HepG2 (cell line): ENCODE measurements around the gene IQCE. TPM values are rescaled to one million over a fixed set of nuclear protein-coding genes. Genes with fewer than 3 reads are reported as not detected.

ENCODE experiments used
- ATAC-seq: fragments of 200-7000 bp; cut with Tn5 transposase; 3 replicates; pipeline ENCODE4 v1.9.1; 2020; ENCODE audit warnings: mild to moderate bottlenecking, moderate library complexity
- BruUV-seq: library from RNA; stranded (reverse); fragments of 400-500 nt; replicated peaks from 2 replicates; lab custom pipeline; 2021; lab: Mats Ljungman, UMichigan
- CTCF ChIA-PET: fragments of 300-600 bp; formaldehyde crosslinking; extraction: SDS; loops from one replicate; lab custom pipeline; 2021; ENCODE audit warnings: low total read pairs, inconsistent platforms, low intra/inter-chr PET ratio; lab: Yijun Ruan, JAX
- POLR2A ChIA-PET: fragments of 350-600 bp; sonication (Branson Sonifier 250); formaldehyde crosslinking; loops from one replicate; lab custom pipeline; 2020; ENCODE audit warnings: antibody characterized with exemption, inconsistent platforms; lab: Yijun Ruan, JAX
- DNase-seq: peaks from one replicate; pipeline ENCODE4 v3.0.0-alpha.2; 2015; ENCODE audit warnings: low spot score
- FAIRE-seq: peaks from 3 replicates; lab custom pipeline; 2011; peaks lifted over from hg19 to GRCh38; lab: Jason Lieb, UNC
- H2AFZ ChIP-seq: one replicate; pipeline ENCODE4 v1.6.1; 2011; ENCODE audit warnings: low read length, inconsistent platforms
- H3K27ac ChIP-seq: fragments of 300-600 bp; 3 replicates; pipeline ENCODE4 v1.8.0; 2011; ENCODE audit warnings: mixed run types, mild to moderate bottlenecking, mixed read lengths, low read length, inconsistent platforms; ENCODE audit not compliant: insufficient read depth; ENCODE audit errors: extremely low read length
- H3K27me3 ChIP-seq, 2 experiments: fragments of 200-600 bp in 1 of 2; 2 replicates in 1 of 2; 3 replicates in 1 of 2; pipeline versions ENCODE4 v1.6.0 to v1.8.0; 2011; ENCODE audit warnings: low read length in 2 of 2, mild to moderate bottlenecking in 2 of 2, moderate library complexity in 2 of 2, inconsistent platforms in 1 of 2; ENCODE audit not compliant: insufficient read depth in 2 of 2, control insufficient read depth in 1 of 2
- H3K36me3 ChIP-seq, 2 experiments: fragments of 200-600 bp in 1 of 2; replicated peaks in 1 of 2; 2 replicates in 1 of 2; 3 replicates in 1 of 2; pipeline versions ENCODE4 v1.5.1 to v1.8.0; 2011; ENCODE audit warnings: low read length in 2 of 2, inconsistent platforms in 1 of 2; ENCODE audit not compliant: insufficient read depth in 2 of 2, control insufficient read depth in 1 of 2
- H3K4me1 ChIP-seq: 2 replicates; pipeline ENCODE4 v1.5.1; 2012; ENCODE audit warnings: low read length, inconsistent platforms; ENCODE audit not compliant: insufficient read depth
- H3K4me2 ChIP-seq: 2 replicates; pipeline ENCODE4 v1.6.0; 2011; ENCODE audit warnings: low read depth, low read length, inconsistent platforms
- H3K4me3 ChIP-seq, 3 experiments: fragments of 200-600 bp in 1 of 3; sonication (generic), shearing (Covaris generic) in 1 of 3; replicated peaks in 1 of 3; 2 replicates each; pipeline ENCODE4 v1.5.1; 2011 to 2016; ENCODE audit warnings: low read length in 3 of 3, inconsistent platforms in 2 of 3, low read depth in 2 of 3, mild to moderate bottlenecking in 2 of 3, control low read depth in 1 of 3, mixed read lengths in 1 of 3; ENCODE audit not compliant: insufficient read depth in 1 of 3
- H3K79me2 ChIP-seq: one replicate; pipeline ENCODE4 v1.6.1; 2011; ENCODE audit warnings: low read length, inconsistent platforms; ENCODE audit not compliant: insufficient read depth
- H3K9ac ChIP-seq: 2 replicates; pipeline ENCODE4 v1.6.0; 2011; ENCODE audit warnings: mild to moderate bottlenecking, low read depth, low read length, inconsistent platforms; ENCODE audit not compliant: insufficient read depth
- H3K9me3 ChIP-seq: 2 replicates; pipeline ENCODE4 v1.5.1; 2012; ENCODE audit warnings: mild to moderate bottlenecking, low read length
- H4K20me1 ChIP-seq: 2 replicates; pipeline ENCODE4 v1.6.0; 2011; ENCODE audit warnings: inconsistent platforms, mild to moderate bottlenecking, low read length, moderate library complexity; ENCODE audit not compliant: insufficient read depth
- HNRNPK ChIP-seq: fragments of 200-400 bp; formaldehyde crosslinking; IDR thresholded peaks from 2 replicates; pipeline ENCODE4 v1.6.1; 2018; ENCODE audit warnings: low read length, low read depth, moderate library complexity, mild to moderate bottlenecking; ENCODE audit not compliant: poor library complexity, severe bottlenecking
- ZMYM4 ChIP-seq: sonication (generic); formaldehyde crosslinking; IDR thresholded peaks from 2 replicates; pipeline ENCODE4 v1.8.1; 2023; ENCODE audit warnings: mild to moderate bottlenecking, missing genetic modification reagents
- ZNF670 ChIP-seq: sonication (generic); formaldehyde crosslinking; IDR thresholded peaks from 2 replicates; pipeline ENCODE4 v1.8.0; 2022; ENCODE audit warnings: mild to moderate bottlenecking, missing genetic modification reagents, borderline replicate concordance
- ZNF772 ChIP-seq: sonication (generic); formaldehyde crosslinking; IDR thresholded peaks from 2 replicates; pipeline ENCODE4 v1.5.0; 2020; ENCODE audit warnings: mild to moderate bottlenecking, missing genetic modification reagents
- WGBS: methylation state at CpG from one replicate; pipeline ENCODE4 v1.1.6; 2017; ENCODE audit warnings: low lambda C conversion rate; 5-methylcytosine and 5-hydroxymethylcytosine counted together
- in situ Hi-C: cut with HindIII; loops from 2 replicates; pipeline ENCODE4 v1.10.0; 2017; ENCODE audit warnings: low pct_unique_long_range_greater_than_20kb; ENCODE audit not compliant: extremely low pct_ligation_motif_present
- intact Hi-C: fragments of 100-400 bp; cut with micrococcal nuclease; formaldehyde crosslinking; loops from one replicate; pipeline ENCODE4 v1.10.0; 2022; ENCODE audit not compliant: unreplicated experiment
- polyA plus RNA-seq, 8 experiments: library from polyadenylated mRNA; depleted of rRNA in 3 of 8; stranded (reverse) in 7 of 8; unstranded in 1 of 8; fragments of >200 nt; fragmentation: Illumina TruSeq in 4 of 8; extraction: Trizol in 4 of 8; gene quantifications; 2 replicates each; pipeline versions ENCODE4 v1.2.1 to v1.2.3, GENCODE V29; 2011 to 2016; ENCODE audit warnings: low read depth in 4 of 8, missing spikeins in 1 of 8, mixed read lengths in 1 of 8; ENCODE audit not compliant: insufficient read depth in 1 of 8
- total RNA-seq, 5 experiments: library from RNA; depleted of rRNA; stranded (reverse); fragments of >200 nt; fragmentation: Illumina TruSeq; extraction: Trizol; gene quantifications; 2 replicates each; pipeline ENCODE4 v1.2.3, GENCODE V29; 2016; ENCODE audit warnings: low read depth in 1 of 5
- TF ChIP-seq, protein P1 (sequence below): sonication (generic); formaldehyde crosslinking; IDR thresholded peaks from 2 replicates; pipeline ENCODE4 v1.4.0; 2020; ENCODE audit warnings: mild to moderate bottlenecking, low read depth, missing genetic modification reagents
- TF ChIP-seq, protein P2 (sequence below): sonication (generic); formaldehyde crosslinking; IDR thresholded peaks from 2 replicates; pipeline ENCODE4 v1.5.0; 2020; ENCODE audit warnings: missing genetic modification reagents, mild to moderate bottlenecking, borderline replicate concordance
- TF ChIP-seq, protein P3 (sequence below): IDR thresholded peaks from 2 replicates; pipeline ENCODE4 v1.6.1; 2016; ENCODE audit warnings: low read depth, control low read depth
- TF ChIP-seq, protein P4 (sequence below): sonication (generic); formaldehyde crosslinking; IDR thresholded peaks from 2 replicates; pipeline ENCODE4 v1.8.1; 2023; ENCODE audit warnings: mild to moderate bottlenecking, missing genetic modification reagents
- TF ChIP-seq, protein P5 (sequence below): sonication (generic); formaldehyde crosslinking; IDR thresholded peaks from 2 replicates; pipeline ENCODE4 v1.4.0; 2020; ENCODE audit warnings: missing genetic modification reagents

Gene IQCE
- total and polyA plus RNA-seq, 2 of the 13 experiments (the other 11 are each of a cell fraction or from before 2014, with no cell fraction given), result 1.5 to 2.5 TPM

DNA sequence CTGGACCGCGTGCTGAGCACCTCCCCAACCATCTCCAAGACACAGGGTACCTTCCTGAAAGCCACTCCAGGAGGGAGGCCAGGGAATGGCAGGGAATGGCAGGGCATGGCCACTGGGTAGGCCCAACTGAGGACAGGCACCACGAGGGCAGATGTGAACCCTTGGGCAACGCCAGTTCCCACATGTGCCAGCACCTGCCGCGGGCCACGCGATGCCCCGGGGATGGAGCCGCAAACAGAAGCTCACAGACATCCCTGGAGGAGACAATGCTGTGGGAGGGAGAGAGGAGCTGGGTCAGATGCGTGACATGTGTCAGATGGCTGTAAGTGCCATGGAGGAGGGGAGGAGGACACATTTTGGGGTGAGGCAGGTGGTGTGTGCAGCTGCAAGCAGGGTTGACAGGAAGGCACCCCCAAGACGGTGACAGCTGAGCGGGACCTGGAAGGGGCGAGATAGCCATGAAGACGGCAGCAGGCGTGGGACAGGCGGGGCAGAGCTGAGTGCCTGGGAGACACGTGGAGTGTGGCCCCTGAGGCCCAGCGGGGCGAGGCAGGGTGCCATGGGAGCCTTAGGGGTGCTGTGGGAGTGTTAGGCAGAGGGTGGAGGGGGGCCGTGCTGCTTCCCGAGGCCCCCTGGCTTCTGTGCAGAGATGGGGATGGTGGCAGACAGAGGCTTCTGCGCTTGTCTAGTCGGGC lies 27.7 kb downstream of the IQCE start:
- Histone ChIP-seq H4K20me1 (no peaks in the 10 kb centered on the region), H3K36me3 (no peaks in the 10 kb centered on the region), H3K4me3 (no peak overlapping the region), H3K27me3 (no peaks in the 10 kb centered on the region), H3K9ac (no peak overlapping the region), H3K4me1 (no peaks in the 10 kb centered on the region), H3K4me2 (no peak overlapping the region), H2AFZ (no peak overlapping the region), H3K79me2 (no peaks in the 10 kb centered on the region), H3K27ac (no peak overlapping the region), H3K9me3 (no peaks in the 10 kb centered on the region)
- DNase-seq (no peak), FAIRE-seq (no peak), ATAC-seq (no peak)
- in situ Hi-C loops (no loop called here), intact Hi-C loops (no loop called here)
- 88% methylated on average over 19 of the region's 24 CpGs for WGBS
- BruUV-seq, result no TSS peak
- POLR2A ChIA-PET, result no interaction called here
- CTCF ChIA-PET, result no interaction called here
- TF ChIP-seq, protein P1, sequence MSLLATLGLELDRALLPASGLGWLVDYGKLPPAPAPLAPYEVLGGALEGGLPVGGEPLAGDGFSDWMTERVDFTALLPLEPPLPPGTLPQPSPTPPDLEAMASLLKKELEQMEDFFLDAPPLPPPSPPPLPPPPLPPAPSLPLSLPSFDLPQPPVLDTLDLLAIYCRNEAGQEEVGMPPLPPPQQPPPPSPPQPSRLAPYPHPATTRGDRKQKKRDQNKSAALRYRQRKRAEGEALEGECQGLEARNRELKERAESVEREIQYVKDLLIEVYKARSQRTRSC (CRISPR knock-in tag), result no peak
- TF ChIP-seq, protein P2, sequence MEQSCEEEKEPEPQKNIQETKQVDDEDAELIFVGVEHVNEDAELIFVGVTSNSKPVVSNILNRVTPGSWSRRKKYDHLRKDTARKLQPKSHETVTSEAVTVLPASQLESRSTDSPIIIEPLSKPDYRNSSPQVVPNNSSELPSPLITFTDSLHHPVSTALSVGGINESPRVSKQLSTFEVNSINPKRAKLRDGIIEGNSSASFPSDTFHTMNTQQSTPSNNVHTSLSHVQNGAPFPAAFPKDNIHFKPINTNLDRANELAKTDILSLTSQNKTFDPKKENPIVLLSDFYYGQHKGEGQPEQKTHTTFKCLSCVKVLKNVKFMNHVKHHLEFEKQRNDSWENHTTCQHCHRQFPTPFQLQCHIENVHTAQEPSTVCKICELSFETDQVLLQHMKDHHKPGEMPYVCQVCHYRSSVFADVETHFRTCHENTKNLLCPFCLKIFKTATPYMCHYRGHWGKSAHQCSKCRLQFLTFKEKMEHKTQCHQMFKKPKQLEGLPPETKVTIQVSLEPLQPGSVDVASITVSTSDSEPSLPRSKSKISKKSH (CRISPR knock-in tag), result 0 out of 2 replicates have a peak, but pooled peaks have one; percentile 22

DNA sequence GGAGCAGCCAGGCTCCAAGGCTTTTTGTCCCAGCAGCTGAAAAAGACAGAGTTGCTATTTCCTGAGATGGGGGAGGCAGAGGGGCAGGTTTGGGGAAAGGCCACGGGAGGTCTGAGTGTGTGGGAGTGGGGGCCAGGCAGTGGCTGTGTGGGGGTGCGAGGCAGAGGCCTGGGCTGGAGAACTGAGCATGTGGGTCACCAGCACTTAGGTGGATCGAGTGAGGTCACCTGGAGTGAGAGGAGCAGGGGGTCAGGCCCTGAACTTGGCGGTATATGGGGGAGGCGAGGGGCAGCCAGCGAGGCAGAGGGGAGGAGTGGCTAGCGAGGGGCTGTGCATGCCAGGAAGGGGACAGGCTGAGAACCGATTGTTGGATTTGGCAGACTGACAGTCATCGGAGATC lies 28.4 kb downstream of the IQCE start:
- no peak for ATAC-seq
- BruUV-seq, result no TSS peak
- in situ Hi-C loops, result no loop called here
- Histone ChIP-seq H3K36me3 (no peaks in the 10 kb centered on the region), H3K27ac (no peak overlapping the region), H3K4me3 (no peak overlapping the region), H3K9me3 (no peaks in the 10 kb centered on the region), H4K20me1 (no peaks in the 10 kb centered on the region), H3K4me2 (no peak overlapping the region), H2AFZ (no peak overlapping the region), H3K27me3 (no peaks in the 10 kb centered on the region), H3K4me1 (no peaks in the 10 kb centered on the region), H3K79me2 (no peaks in the 10 kb centered on the region), H3K9ac (no peak overlapping the region)
- ChIA-PET CTCF (no interaction called here), POLR2A (no interaction called here)
- intact Hi-C loops, result no loop called here
- no peak for DNase-seq
- 90% methylated on average over 9 of the region's 9 CpGs for WGBS
- no peak for FAIRE-seq
- no peak for TF ChIP-seq HNRNPK
- TF ChIP-seq, protein P3, sequence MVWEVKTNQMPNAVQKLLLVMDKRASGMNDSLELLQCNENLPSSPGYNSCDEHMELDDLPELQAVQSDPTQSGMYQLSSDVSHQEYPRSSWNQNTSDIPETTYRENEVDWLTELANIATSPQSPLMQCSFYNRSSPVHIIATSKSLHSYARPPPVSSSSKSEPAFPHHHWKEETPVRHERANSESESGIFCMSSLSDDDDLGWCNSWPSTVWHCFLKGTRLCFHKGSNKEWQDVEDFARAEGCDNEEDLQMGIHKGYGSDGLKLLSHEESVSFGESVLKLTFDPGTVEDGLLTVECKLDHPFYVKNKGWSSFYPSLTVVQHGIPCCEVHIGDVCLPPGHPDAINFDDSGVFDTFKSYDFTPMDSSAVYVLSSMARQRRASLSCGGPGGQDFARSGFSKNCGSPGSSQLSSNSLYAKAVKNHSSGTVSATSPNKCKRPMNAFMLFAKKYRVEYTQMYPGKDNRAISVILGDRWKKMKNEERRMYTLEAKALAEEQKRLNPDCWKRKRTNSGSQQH, result no peak
- TF ChIP-seq ZNF772 (CRISPR knock-in tag), result no peak
- TF ChIP-seq ZMYM4 (CRISPR knock-in tag), result no peak
- TF ChIP-seq, protein P4, sequence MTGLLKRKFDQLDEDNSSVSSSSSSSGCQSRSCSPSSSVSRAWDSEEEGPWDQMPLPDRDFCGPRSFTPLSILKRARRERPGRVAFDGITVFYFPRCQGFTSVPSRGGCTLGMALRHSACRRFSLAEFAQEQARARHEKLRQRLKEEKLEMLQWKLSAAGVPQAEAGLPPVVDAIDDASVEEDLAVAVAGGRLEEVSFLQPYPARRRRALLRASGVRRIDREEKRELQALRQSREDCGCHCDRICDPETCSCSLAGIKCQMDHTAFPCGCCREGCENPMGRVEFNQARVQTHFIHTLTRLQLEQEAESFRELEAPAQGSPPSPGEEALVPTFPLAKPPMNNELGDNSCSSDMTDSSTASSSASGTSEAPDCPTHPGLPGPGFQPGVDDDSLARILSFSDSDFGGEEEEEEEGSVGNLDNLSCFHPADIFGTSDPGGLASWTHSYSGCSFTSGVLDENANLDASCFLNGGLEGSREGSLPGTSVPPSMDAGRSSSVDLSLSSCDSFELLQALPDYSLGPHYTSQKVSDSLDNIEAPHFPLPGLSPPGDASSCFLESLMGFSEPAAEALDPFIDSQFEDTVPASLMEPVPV (CRISPR knock-in tag), result no peak
- TF ChIP-seq, protein P5, sequence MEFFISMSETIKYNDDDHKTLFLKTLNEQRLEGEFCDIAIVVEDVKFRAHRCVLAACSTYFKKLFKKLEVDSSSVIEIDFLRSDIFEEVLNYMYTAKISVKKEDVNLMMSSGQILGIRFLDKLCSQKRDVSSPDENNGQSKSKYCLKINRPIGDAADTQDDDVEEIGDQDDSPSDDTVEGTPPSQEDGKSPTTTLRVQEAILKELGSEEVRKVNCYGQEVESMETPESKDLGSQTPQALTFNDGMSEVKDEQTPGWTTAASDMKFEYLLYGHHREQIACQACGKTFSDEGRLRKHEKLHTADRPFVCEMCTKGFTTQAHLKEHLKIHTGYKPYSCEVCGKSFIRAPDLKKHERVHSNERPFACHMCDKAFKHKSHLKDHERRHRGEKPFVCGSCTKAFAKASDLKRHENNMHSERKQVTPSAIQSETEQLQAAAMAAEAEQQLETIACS (CRISPR knock-in tag), result no peak
- TF ChIP-seq ZNF670 (CRISPR knock-in tag), result no peak
